ENCODE results near the gene ZNF75A. TPM values are rescaled to one million over a fixed set of nuclear protein-coding genes. Genes with fewer than 3 reads are reported as not detected.
A peak's percentile ranks its signal among the peaks of the same experiment; 100 is the strongest.

Gene ZNF75A
- total and polyA plus RNA-seq, 9 of the 15 experiments (the other 6 are each of a cell fraction or from before 2014, with no cell fraction given) = 7.2 to 24.5 (median 17.1) TPM

DNA sequence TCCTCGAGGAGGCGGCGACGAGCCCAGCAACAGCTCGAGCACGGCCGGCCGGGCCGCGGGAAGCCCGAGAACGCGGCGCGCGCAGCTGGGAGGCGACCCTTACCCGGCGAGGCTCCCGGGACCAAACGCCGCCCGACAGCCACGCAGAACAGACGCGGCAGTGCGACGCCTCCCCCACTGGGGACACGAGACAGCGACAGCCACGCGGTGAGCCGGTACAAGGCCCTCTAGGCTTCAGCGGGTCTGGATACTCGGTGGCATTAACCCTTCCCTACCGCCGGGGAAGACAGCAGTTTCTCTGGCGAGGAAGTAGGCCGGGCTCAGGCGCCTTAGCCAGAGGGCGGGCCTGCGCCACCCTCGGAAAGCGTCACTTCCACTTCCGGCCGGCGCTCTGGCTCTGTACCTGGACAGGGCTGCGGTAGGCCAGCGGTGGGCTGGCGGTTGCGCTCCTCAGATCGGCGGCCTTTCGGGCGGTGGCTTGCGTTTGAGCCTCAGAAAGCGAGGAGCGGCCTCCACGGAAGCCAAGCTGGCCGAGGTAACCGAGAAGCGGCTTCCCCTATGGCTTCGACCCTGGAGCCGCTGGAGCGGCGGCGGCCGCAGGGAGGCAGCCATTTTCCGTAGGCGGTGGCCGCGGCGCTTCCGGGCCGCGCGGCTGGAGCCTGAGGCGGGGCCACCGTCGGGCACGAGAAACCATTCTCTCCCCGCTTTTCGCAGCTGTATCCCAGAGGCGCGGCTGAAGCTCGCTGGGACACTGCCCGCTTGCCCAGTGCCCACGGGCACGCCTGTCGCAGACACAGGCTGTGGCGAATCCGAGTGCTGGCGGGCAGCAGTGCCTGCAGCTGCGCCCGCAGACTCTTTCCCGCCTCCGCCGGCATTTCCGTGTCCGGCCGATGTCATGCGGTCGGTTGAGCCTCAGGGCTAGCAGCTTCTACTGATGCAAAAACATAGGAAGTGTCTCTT is at the start of gene ZNF75A, which contains the start of gene TIGD7 (continued):
- TF ChIP-seq, protein P1, sequence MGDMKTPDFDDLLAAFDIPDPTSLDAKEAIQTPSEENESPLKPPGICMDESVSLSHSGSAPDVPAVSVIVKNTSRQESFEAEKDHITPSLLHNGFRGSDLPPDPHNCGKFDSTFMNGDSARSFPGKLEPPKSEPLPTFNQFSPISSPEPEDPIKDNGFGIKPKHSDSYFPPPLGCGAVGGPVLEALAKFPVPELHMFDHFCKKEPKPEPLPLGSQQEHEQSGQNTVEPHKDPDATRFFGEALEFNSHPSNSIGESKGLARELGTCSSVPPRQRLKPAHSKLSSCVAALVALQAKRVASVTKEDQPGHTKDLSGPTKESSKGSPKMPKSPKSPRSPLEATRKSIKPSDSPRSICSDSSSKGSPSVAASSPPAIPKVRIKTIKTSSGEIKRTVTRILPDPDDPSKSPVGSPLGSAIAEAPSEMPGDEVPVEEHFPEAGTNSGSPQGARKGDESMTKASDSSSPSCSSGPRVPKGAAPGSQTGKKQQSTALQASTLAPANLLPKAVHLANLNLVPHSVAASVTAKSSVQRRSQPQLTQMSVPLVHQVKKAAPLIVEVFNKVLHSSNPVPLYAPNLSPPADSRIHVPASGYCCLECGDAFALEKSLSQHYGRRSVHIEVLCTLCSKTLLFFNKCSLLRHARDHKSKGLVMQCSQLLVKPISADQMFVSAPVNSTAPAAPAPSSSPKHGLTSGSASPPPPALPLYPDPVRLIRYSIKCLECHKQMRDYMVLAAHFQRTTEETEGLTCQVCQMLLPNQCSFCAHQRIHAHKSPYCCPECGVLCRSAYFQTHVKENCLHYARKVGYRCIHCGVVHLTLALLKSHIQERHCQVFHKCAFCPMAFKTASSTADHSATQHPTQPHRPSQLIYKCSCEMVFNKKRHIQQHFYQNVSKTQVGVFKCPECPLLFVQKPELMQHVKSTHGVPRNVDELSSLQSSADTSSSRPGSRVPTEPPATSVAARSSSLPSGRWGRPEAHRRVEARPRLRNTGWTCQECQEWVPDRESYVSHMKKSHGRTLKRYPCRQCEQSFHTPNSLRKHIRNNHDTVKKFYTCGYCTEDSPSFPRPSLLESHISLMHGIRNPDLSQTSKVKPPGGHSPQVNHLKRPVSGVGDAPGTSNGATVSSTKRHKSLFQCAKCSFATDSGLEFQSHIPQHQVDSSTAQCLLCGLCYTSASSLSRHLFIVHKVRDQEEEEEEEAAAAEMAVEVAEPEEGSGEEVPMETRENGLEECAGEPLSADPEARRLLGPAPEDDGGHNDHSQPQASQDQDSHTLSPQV (IDR thresholded peaks at IDR 0.05) = peak; percentile 65
- TF ChIP-seq, protein P2, sequence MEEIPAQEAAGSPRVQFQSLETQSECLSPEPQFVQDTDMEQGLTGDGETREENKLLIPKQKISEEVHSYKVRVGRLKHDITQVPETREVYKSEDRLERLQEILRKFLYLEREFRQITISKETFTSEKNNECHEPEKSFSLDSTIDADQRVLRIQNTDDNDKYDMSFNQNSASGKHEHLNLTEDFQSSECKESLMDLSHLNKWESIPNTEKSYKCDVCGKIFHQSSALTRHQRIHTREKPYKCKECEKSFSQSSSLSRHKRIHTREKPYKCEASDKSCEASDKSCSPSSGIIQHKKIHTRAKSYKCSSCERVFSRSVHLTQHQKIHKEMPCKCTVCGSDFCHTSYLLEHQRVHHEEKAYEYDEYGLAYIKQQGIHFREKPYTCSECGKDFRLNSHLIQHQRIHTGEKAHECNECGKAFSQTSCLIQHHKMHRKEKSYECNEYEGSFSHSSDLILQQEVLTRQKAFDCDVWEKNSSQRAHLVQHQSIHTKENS (CRISPR knock-in tag; IDR thresholded peaks at IDR 0.05) = no peak
- TF ChIP-seq, protein P3, sequence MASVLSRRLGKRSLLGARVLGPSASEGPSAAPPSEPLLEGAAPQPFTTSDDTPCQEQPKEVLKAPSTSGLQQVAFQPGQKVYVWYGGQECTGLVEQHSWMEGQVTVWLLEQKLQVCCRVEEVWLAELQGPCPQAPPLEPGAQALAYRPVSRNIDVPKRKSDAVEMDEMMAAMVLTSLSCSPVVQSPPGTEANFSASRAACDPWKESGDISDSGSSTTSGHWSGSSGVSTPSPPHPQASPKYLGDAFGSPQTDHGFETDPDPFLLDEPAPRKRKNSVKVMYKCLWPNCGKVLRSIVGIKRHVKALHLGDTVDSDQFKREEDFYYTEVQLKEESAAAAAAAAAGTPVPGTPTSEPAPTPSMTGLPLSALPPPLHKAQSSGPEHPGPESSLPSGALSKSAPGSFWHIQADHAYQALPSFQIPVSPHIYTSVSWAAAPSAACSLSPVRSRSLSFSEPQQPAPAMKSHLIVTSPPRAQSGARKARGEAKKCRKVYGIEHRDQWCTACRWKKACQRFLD (CRISPR knock-in tag; IDR thresholded peaks at IDR 0.05) = peak; percentile 70; the same call in 1 of the 2 replicates
- TF ChIP-seq MTF1 (CRISPR knock-in tag; IDR thresholded peaks at IDR 0.05; ENCODE audit: borderline replicate concordance) (no peak), U2AF2 (optimal IDR thresholded peaks at IDR 0.05; ENCODE audit: low read depth, low read length) (no peak), ZNF24 (IDR thresholded peaks at IDR 0.05) (no peak), NFRKB (IDR thresholded peaks at IDR 0.05; ENCODE audit: low read depth) (0 out of 2 replicates have a peak, but pooled peaks have one; percentile 74), ZZZ3 (IDR thresholded peaks at IDR 0.05) (no peak), BRF1 (IDR thresholded peaks at IDR 0.05; ENCODE audit: borderline replicate concordance, extremely low read depth, insufficient read length) (no peak), XRCC5 (IDR thresholded peaks at IDR 0.05; ENCODE audit: low read depth, low read length) (no peak), DPF2 (IDR thresholded peaks at IDR 0.05) (no peak), PURB (CRISPR knock-in tag; IDR thresholded peaks at IDR 0.05; ENCODE audit: low read depth) (no peak), NCOR1 (IDR thresholded peaks at IDR 0.05) (no peak), XRCC3 (IDR thresholded peaks at IDR 0.05) (no peak), ZC3H8 (IDR thresholded peaks at IDR 0.05) (no peak), ZNF121 (CRISPR knock-in tag; conservative IDR thresholded peaks at IDR 0.05) (no peak), RCOR1 (IDR thresholded peaks at IDR 0.05; ENCODE audit: borderline replicate concordance in 1 of 2, low read depth in 2 of 2, low read length in 2 of 2) (no peak)
- TF ChIP-seq, protein P4, sequence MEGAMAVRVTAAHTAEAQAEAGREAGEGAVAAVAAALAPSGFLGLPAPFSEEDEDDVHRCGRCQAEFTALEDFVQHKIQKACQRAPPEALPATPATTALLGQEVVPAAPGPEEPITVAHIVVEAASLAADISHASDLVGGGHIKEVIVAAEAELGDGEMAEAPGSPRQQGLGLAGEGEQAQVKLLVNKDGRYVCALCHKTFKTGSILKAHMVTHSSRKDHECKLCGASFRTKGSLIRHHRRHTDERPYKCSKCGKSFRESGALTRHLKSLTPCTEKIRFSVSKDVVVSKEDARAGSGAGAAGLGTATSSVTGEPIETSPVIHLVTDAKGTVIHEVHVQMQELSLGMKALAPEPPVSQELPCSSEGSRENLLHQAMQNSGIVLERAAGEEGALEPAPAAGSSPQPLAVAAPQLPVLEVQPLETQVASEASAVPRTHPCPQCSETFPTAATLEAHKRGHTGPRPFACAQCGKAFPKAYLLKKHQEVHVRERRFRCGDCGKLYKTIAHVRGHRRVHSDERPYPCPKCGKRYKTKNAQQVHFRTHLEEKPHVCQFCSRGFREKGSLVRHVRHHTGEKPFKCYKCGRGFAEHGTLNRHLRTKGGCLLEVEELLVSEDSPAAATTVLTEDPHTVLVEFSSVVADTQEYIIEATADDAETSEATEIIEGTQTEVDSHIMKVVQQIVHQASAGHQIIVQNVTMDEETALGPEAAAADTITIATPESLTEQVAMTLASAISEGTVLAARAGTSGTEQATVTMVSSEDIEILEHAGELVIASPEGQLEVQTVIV (CRISPR knock-in tag; IDR thresholded peaks at IDR 0.05; ENCODE audit: borderline replicate concordance) = no peak
